Fibroblast of the aortic adventitia (primary cell): ENCODE data around the gene NT5M. TPM values are rescaled to one million over a fixed set of nuclear protein-coding genes. Genes with fewer than 3 reads are reported as not detected.

Experiments used
- DNase-seq: peaks from one replicate; pipeline ENCODE4 v3.0.0-alpha.2; 2010; ENCODE audit warnings: low read depth
- H3K4me3 ChIP-seq: 2 replicates; pipeline ENCODE4 v1.5.1; 2011; ENCODE audit warnings: low read depth, mild to moderate bottlenecking, control low read depth, low read length, moderate library complexity
- CTCF ChIP-seq: IDR thresholded peaks from 2 replicates; pipeline ENCODE4 v1.5.1; 2011; ENCODE audit warnings: mild to moderate bottlenecking, low read length, control low read depth, inconsistent platforms; ENCODE audit not compliant: insufficient read depth
- total RNA-seq: library from RNA; depleted of rRNA; stranded (reverse); fragments of >200 nt; gene quantifications from 2 replicates; pipeline ENCODE4 v1.2.3, GENCODE V29; 2012; ENCODE audit warnings: low replicate concordance

Gene NT5M
- total RNA-seq, 1 donor: 2.3 TPM

GRCh38 chr17:17351901-17352781 lies 49.0 kb downstream of the NT5M start:
- H3K4me3 ChIP-seq: no peak overlapping the region
- no peak for DNase-seq
- TF ChIP-seq CTCF: no peak

- no peak for DNase-seq
- TF ChIP-seq CTCF: no peak
- H3K4me3 ChIP-seq: no peak overlapping the region
These were observed 49.9 kb downstream of the NT5M start for GRCh38 chr17:17352836-17353624.

- no peak overlapping the region for H3K4me3 ChIP-seq
- no peak for TF ChIP-seq CTCF
- no peak for DNase-seq
These were observed 50.7 kb downstream of the NT5M start for GRCh38 chr17:17353625-17354484.

- peak; percentile 77 for TF ChIP-seq CTCF
- DNase-seq: peak; percentile 70
- no peak overlapping the region for H3K4me3 ChIP-seq
These were observed 51.6 kb downstream of the NT5M start for GRCh38 chr17:17354560-17355349.

GRCh38 chr17:17355426-17355825 lies 52.3 kb downstream of the NT5M start:
- DNase-seq: no peak
- H3K4me3 ChIP-seq: no peak overlapping the region
- no peak for TF ChIP-seq CTCF
